ENCODE results near the gene MSI1.

DNA sequence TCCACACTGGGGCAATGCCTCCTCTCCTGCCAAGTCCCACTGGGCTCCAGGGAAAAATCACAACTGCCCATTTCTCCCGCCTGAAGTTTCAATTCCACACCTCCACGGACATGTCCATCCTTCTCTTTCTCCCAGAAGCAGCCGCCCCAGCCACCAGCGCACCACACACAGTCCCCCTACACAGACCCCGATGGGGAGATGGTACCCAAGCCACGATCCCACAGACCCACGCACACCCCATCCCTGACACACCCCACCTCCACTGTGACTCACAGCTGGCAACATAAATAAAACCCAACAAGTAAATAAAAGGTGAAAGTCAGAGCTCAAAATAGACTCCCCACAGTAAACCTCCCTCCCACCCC lies 2.6 kb downstream of the MSI1 start:
- TF ChIP-seq EZH2 (IDR thresholded peaks at IDR 0.05; ENCODE audit: low read depth, unreplicated experiment) (no peak), POLR2AphosphoS5 (IDR thresholded peaks at IDR 0.05; ENCODE audit: low read depth) (no peak), EZH2phosphoT487 (IDR thresholded peaks at IDR 0.05; ENCODE audit: unreplicated experiment) (no peak), NANOG (IDR thresholded peaks at IDR 0.05; ENCODE audit: borderline replicate concordance) (no peak), ZNF331 (CRISPR knock-in tag; IDR thresholded peaks at IDR 0.05; ENCODE audit: low read depth) (no peak), ZNF114 (CRISPR knock-in tag; IDR thresholded peaks at IDR 0.05) (no peak)
- TF ChIP-seq, protein P1, sequence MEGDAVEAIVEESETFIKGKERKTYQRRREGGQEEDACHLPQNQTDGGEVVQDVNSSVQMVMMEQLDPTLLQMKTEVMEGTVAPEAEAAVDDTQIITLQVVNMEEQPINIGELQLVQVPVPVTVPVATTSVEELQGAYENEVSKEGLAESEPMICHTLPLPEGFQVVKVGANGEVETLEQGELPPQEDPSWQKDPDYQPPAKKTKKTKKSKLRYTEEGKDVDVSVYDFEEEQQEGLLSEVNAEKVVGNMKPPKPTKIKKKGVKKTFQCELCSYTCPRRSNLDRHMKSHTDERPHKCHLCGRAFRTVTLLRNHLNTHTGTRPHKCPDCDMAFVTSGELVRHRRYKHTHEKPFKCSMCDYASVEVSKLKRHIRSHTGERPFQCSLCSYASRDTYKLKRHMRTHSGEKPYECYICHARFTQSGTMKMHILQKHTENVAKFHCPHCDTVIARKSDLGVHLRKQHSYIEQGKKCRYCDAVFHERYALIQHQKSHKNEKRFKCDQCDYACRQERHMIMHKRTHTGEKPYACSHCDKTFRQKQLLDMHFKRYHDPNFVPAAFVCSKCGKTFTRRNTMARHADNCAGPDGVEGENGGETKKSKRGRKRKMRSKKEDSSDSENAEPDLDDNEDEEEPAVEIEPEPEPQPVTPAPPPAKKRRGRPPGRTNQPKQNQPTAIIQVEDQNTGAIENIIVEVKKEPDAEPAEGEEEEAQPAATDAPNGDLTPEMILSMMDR (conservative IDR thresholded peaks at IDR 0.05; ENCODE audit: low read depth in 2 of 2): no peak
- TF ChIP-seq, protein P2, sequence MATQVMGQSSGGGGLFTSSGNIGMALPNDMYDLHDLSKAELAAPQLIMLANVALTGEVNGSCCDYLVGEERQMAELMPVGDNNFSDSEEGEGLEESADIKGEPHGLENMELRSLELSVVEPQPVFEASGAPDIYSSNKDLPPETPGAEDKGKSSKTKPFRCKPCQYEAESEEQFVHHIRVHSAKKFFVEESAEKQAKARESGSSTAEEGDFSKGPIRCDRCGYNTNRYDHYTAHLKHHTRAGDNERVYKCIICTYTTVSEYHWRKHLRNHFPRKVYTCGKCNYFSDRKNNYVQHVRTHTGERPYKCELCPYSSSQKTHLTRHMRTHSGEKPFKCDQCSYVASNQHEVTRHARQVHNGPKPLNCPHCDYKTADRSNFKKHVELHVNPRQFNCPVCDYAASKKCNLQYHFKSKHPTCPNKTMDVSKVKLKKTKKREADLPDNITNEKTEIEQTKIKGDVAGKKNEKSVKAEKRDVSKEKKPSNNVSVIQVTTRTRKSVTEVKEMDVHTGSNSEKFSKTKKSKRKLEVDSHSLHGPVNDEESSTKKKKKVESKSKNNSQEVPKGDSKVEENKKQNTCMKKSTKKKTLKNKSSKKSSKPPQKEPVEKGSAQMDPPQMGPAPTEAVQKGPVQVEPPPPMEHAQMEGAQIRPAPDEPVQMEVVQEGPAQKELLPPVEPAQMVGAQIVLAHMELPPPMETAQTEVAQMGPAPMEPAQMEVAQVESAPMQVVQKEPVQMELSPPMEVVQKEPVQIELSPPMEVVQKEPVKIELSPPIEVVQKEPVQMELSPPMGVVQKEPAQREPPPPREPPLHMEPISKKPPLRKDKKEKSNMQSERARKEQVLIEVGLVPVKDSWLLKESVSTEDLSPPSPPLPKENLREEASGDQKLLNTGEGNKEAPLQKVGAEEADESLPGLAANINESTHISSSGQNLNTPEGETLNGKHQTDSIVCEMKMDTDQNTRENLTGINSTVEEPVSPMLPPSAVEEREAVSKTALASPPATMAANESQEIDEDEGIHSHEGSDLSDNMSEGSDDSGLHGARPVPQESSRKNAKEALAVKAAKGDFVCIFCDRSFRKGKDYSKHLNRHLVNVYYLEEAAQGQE (IDR thresholded peaks at IDR 0.05; ENCODE audit: unreplicated experiment): no peak
